TTC549 (cell line): Measurements from ENCODE around the gene HDAC3.

Source experiments
- FAIRE-seq: peaks from 2 replicates; lab custom pipeline; 2012; peaks lifted over from hg19 to GRCh38; lab: Jason Lieb, UNC

Gene HDAC3

DNA sequence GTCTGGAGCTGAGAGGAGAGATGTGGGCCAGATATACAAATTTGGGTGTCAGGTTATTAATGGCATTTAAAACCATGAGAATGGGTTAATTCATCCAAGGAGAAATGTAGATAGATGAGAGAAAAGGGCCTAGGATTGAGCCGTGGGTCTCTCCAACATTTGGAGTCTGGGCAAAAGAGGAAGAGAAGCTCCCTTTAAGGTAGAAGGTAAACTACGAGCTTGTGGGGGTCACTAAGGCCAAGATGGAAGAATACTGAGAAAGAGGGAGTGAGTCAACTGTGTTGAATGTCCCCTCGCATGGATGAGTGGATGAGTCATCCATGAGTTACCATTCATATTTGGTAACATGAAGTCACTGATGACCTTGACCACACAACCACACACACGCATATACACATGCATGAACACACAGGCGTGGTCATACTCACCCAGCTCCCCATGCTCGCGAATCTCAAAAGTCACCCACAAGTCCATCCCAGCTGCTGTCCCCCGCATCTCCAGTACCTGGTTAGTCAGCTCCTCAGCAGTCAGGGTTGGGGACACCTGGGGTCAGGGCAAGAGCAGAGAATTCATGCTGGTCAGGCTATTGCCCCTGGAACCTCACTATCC is 21.4 kb upstream of the HDAC3 start:
- no peak for FAIRE-seq

DNA sequence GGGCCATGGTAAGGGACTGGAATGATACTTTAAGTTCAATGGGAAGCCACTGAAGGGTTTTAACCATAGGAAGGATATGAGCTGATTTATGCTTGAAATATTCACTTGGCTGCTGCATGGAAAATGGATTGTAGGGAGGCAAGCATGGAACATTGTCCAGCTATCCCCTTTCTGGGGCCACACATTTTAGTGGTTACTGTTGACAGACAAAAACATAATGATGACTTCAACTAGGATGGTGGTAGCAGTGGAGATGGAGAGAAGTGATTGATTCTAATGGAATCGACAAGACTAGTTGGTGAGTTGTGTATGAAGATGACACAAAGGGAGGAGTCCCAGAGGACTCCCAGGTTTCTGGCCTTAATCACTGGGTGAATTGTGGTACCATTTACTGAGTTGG is 20.8 kb upstream of the HDAC3 start:
- no peak for FAIRE-seq

- FAIRE-seq, result no peak
Observed at GRCh38 chr5:141656396-141656795, 19.7 kb upstream of the HDAC3 start.

GRCh38 chr5:141655020-141655419 is 18.4 kb upstream of the HDAC3 start:
- no peak for FAIRE-seq

DNA sequence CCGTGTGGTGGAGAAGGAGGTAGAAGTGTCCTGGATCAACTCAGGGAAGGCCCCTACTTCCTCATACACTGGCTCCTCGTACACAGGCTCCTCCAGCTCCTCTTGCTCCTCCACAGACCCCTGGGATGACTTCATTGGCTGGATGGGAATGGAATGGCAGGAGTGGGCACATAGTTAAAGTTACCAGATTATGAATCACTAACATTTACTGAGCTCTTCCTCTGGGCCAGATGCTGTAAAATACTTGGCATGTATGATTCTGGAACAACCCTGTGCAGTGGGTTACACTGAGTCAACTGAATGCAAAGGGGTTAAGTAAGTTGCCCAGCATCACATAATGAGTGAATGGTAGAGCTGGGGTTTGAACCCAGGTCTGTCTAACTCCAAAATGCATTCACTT is 17.6 kb upstream of the HDAC3 start:
- FAIRE-seq, result no peak

- no peak for FAIRE-seq
Observed at GRCh38 chr5:141651728-141652105, 15.1 kb upstream of the HDAC3 start.

DNA sequence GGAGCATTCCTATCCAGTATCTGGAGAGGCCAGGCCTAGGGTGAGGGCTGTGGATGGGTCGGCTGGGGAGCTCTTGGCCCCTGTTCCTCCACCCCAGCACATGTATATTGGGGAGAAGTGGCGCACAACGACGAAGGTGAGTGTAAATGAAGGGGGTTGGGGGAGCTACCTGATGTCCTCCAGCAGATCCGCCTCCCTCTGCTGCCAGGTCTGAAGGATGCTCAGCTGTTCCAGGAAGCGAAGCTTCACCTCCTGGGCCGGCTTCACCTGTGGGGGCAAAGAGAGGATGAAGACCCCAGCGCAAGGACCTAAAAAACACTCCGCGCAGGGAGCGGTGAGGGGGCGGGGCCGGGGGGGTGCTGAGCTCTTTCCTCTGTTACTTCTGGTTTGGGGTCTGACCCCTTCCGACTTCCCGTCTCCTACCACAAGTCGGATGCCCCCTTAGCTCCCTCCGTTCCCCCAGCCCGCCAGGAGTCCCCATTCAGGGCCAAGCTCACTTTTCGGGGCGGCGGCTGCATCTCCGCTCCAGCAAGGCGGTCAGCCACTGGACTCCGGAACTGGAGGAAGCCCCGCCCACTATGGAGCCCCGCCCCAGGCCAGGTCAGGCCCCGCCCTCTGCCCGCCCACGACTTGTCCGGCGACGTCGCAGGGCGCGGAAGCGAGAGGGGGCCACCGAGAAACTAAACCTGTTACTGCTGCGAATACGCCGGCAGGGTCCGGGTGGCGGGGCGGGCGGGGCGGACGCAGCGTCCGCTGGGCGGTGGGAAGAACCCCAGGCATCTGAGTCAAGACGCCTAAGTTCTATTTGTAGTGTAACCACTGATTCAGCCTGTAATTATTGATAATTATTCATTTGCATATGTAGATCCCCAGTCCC is 14.4 kb upstream of the HDAC3 start, which contains the start of gene FCHSD1:
Gene FCHSD1 (minus strand): TSS at position 568 of the 877 bp plus-strand sequence. CDS start 50 bp downstream, at position 518.
- no peak for FAIRE-seq

DNA sequence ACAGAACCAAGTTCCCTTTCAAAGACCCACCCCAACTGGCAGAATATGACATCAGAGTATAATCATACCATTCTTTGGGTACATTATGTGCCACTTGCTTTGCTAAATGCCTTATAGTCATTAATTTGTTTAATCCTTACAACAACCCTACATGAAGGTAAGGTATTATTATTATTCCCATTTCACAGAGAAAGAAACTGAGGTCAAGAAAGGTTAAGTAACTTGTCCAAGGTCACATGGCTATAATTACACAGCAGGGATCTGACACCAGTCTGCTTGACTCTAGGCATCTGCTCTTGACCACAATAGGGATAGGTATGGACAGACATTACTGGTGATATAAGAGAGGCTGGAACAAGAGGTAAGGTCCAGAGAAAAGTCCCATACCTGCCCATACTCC is 13.3 kb upstream of the HDAC3 start:
- FAIRE-seq, result no peak

DNA sequence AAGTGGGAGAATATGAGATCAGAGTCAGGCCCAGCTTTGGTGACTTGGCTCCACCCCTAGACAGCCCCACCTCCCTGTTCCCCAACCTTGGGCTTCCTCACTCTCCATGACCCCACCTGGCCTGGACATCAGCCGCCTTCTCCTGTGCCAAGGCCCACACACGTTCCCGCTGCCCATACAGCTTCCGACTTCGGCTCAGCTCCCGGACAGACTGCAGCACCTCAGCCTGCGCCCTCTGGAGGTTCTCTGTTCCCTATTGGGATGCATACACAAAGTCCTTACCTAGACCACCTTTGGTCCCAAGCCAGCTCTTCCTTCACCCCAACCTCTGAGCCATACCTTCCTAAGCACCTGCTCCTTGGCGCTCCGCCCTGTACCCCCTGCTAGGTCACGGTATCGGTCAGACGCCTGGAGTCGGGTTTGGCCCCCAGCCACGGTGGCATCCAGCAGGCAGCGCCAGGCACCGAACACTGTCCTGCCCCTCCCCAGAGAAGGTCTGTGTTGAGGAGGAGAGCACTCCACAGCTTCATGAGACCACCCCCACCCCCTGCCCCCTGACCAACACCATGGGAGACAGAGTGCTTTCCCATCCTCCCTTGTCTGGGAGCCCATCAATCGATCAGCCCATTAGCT is 12.5 kb upstream of the HDAC3 start:
- no peak for FAIRE-seq

- FAIRE-seq, result no peak
Observed at GRCh38 chr5:141647851-141648250, 11.2 kb upstream of the HDAC3 start.

- FAIRE-seq, result no peak
Observed at GRCh38 chr5:141647242-141647641, 10.6 kb upstream of the HDAC3 start.

- FAIRE-seq, result no peak
Observed at GRCh38 chr5:141646026-141646425, 9.4 kb upstream of the HDAC3 start.

DNA sequence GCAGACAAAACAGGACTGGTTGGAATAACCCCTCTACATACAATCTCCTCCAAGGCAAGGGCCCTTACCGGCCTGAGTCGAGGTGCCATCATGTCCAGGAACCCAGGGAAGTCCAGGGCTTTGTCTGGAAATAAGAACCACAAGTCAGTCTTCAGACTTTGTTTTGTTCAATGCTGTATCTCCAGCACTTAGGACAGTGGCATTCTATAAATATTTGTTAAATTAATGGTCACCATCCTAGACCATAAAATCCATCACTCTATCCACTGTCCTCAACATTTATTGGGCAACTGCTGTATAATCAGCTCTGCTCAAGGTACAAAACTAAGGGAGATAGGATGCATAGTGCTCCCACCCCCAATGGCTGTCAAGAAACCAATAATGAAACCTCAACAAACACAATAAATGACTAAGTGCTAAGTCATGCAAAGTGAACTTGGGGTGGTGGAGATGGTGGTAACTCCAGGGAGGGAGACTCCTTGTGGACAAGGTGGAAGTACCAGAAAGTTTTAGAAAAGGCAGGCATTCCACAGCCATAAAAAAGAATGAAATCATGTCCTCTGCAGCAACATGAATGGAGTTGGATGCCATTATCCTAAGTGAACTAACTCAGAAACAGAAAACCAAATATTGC is 5.1 kb upstream of the HDAC3 start:
- no peak for FAIRE-seq

- FAIRE-seq, result no peak
Observed at GRCh38 chr5:141640698-141641097, 4.0 kb upstream of the HDAC3 start.

DNA sequence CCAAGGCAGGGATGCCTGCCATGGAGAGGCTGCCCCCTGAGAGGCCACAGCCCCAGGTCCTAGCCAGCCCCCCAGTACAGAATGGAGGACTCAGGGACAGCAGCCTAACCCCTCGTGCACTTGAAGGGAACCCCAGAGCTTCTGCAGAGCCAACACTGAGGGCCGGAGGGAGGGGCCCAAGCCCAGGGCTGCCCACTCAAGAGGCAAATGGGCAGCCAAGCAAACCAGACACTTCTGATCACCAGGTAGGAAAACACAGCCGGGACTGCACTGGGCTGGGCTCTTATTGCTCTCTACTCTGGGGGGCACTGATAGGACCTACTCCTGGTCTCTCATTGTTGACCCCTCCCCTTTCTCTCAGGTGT is 3.4 kb upstream of the HDAC3 start:
- FAIRE-seq, result no peak

GRCh38 chr5:141639357-141640050 is 2.9 kb upstream of the HDAC3 start:
- FAIRE-seq, result no peak

- no peak for FAIRE-seq
Observed at GRCh38 chr5:141638771-141639170, 2.1 kb upstream of the HDAC3 start.

GRCh38 chr5:141637767-141638419 is 1.2 kb upstream of the HDAC3 start:
- FAIRE-seq, result no peak

GRCh38 chr5:141637123-141637766 is 596 bp upstream of the HDAC3 start:
- no peak for FAIRE-seq

DNA sequence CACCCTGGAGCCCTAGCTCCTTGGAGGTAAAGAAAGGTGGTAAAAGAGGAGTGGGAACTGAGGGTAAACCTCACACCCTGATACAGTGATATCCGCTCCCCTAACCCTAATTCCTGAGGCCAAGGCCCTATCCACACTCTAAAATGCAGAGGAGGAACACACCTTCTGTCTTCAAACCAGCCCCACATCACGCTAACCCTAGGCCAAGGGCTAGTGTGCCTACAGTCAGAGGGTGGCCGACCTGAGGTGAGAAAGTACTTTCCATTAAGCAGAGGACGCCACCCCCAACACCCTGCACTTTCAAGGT is 590 bp downstream of the HDAC3 start:
- no peak for FAIRE-seq

DNA sequence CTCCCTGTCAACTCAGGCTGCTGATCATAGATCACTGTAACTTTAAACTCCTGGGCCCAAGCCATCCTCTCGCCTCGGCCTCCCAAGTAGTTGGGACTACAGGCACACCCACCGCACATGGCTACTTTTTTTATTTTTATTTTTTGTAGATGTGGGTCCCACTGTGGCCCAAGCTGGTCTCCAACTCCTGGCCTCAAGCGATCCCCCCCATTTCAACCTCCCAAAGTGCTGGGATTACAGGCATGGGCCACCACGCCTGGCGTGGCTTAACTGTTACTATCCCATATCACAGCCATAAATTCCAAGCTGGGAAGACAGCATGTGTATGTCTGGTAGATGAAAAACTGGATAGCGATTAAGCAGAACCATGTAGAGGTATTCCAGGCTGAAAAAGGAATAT is 1.0 kb downstream of the HDAC3 start:
- FAIRE-seq, result no peak

- no peak for FAIRE-seq
Observed at GRCh38 chr5:141634720-141635119, 1.9 kb downstream of the HDAC3 start.
